Right lung (tissue), 5 donors: ENCODE measurements around the gene IL11RA. TPM values are rescaled to one million over a fixed set of nuclear protein-coding genes. Genes with fewer than 3 reads are reported as not detected.

Experiments used
- DNase-seq, 2 donors: peaks; one replicate each; pipeline ENCODE4 v3.0.0-alpha.2; 2013
- polyA plus RNA-seq, 5 donors: library from polyadenylated mRNA; unstranded; fragments of 120-200 nt; gene quantifications; one replicate each; pipeline versions ENCODE4 v1.2.1 to v1.2.3, GENCODE V29; 2013; ENCODE audit warnings: inconsistent platforms in 1 of 5, low replicate concordance in 1 of 5; ENCODE audit not compliant: insufficient read length in 5 of 5, insufficient read depth in 1 of 5

The IL11RA gene
- polyA plus RNA-seq, 5 donors: 86.7 to 124 (median 108) TPM

DNA sequence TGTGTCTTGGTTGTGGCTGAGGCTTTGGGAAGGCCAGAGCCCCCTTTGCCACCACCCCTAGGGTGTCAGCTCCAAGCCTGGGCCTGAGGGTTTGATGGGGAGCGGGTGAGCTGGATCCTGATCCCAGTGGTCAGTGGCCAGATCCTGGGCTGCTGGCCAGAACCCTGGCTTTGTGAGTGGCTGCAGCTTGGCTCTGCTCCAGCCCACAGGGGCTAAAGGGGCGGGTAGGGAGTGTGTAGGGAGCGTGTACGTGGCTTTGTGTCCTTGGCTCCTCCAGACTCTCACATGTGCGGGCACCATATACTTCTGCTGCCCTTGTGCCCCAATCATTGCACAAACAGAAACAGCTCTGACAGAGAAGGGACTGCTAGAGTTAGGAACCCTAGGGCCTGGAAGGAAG lies 1.2 kb upstream of the IL11RA start:
- DNase-seq: no peak

DNA sequence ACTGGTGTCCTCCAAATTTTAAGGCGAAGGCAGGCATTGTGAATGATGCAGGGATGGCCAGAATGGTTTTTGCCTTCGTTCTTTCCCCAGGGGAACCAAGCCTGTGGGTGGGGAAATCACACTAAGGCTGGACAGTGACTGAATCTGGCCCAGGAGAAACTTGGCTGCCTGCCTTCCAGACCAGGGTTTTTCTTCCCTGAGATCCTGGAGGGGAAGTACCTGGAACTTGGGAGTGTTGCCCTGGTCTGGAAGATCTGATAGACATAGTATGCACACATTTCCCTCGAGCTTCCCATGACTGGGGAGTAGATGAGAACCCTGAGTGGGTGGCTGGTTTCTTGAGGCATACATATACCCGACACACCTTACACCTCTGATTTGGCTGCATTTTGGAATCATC lies 664 bp upstream of the IL11RA start:
- no peak for DNase-seq

DNA sequence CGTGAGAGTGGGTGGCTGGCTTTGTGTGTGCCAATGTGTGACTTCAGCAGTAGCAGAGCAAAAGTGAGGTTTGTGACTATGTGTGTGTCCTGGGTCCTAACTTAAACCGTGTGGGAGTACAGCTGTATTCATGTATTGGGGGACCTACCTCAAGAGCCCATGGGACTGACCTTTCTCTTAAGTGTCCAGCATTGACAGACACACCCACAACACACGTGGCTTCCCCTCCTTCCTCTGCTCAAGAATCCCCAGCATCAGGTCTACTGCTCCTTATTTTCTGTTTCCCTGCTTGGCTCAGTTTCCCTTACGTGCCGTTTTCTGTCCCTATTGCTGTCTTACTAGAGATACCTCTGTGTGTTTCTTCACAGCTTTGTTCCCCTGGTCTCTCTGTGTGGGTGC lies 616 bp downstream of the IL11RA start:
- DNase-seq: no peak

DNA sequence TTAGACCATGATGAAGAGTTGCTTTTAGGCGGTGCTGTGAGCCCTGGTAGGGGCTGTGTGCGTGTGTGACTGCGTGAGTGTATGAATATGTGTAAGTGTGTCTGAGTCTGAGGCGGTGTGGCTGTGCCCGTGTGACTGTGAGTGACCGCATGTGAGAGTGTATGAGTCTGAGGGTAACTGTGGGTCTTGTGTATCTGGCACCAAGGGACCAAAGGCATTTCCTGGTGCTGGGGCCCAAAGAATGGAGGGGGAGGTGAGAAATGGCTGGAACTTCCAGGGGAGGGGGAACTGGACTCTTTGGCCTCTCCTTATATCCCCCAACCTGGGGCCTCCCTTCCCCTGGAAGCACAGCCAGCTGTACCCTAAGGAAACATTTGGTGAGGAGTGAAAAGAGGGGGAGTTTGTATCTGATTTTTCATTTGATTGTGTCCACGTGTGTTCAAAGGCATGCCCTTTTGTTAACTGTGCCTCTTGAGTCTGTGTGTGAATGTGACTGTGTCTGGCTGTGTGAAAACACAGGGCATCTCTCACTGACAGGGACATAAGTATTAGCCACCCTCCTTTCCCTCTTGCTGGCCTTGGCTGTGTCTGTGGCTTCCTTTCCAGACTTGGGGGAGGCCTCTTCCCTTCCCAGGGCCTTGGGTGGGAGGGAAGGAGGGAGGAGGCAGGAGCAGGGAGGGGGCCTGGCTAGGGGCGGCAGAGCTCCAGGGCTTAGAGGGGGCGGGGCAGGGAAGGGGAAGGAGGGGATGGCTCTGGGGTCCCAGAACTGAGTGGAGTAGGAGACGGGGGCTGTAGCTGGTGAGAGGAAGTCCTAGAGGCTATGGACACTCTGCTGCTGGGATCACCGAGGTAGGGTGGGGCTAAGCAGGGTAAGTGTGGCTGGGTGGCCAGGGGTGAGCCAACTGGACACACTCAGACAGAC lies 1.4 kb downstream of the IL11RA start:
- peak; percentile 69 for DNase-seq

GRCh38 chr9:34654323-34655051 lies 2.5 kb downstream of the IL11RA start:
- DNase-seq: peak; percentile 82 to 85

DNA sequence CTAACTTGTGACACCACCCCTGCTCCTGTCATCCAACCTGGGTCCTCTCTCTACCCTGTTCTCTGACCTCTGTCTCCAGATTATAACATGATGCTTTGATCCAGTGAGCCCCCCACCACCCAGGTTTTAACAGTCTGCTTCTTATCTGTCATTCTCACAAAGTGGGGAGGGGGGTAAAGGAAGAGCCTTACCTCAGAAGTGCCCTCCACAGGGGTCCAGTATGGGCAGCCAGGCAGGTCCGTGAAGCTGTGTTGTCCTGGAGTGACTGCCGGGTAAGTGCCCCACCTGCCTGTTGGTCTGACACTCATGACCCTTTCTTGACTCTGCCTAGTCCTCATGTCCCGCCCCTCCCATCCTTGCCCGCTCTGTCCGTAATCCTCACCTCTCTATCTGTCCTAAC lies 3.4 kb downstream of the IL11RA start:
- no peak for DNase-seq

GRCh38 chr9:34656992-34657391 lies 5.0 kb downstream of the IL11RA start:
- DNase-seq: no peak

DNA sequence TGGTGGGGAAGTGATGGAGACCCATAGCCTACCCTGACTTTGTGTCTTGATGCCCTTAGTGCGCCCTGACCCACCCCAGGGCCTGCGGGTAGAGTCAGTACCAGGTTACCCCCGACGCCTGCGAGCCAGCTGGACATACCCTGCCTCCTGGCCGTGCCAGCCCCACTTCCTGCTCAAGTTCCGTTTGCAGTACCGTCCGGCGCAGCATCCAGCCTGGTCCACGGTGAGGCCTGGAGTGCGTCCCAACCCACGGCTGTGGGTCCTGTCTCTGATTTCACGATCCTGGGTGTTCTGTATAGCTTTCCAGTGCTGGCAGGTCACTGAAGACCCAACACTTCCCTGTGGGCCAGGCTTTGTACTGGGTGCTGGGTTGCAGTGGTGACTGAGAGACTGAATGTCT lies 6.5 kb downstream of the IL11RA start:
- DNase-seq: no peak

DNA sequence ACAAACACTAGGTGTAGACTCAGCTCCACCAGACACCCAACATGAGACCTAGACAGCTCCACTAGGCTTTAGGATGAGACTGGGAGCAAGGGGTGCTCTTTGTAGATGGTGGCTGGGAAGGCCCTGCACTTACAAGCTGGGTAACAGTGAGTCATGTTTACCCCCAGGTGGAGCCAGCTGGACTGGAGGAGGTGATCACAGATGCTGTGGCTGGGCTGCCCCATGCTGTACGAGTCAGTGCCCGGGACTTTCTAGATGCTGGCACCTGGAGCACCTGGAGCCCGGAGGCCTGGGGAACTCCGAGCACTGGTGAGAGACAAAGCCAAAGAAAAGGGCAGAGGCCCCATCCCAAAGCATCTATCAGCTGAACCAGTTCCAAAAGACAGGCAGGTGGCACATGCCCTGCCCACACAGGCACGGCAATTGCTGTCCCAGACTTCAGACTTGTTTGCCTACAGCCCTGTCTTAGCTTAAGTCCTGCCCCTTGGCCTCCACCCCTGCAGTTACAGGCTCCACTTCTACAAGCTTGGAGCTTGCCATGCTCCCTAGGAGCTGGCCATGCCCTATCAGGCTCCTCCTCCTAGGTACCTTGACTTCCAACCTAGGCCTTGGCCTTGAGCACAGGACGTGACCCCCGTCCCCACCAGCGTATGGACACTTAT lies 7.7 kb downstream of the IL11RA start:
- DNase-seq: no peak

GRCh38 chr9:34662526-34663302 lies 10.7 kb downstream of the IL11RA start, which contains the start of gene CCL27:
CCL27 (minus strand) TSS chr9:34662657; CDS start chr9:34662633, 24 bp downstream.
- no peak for DNase-seq

GRCh38 chr9:34663303-34663605 lies 11.3 kb downstream of the IL11RA start:
- no peak for DNase-seq

DNA sequence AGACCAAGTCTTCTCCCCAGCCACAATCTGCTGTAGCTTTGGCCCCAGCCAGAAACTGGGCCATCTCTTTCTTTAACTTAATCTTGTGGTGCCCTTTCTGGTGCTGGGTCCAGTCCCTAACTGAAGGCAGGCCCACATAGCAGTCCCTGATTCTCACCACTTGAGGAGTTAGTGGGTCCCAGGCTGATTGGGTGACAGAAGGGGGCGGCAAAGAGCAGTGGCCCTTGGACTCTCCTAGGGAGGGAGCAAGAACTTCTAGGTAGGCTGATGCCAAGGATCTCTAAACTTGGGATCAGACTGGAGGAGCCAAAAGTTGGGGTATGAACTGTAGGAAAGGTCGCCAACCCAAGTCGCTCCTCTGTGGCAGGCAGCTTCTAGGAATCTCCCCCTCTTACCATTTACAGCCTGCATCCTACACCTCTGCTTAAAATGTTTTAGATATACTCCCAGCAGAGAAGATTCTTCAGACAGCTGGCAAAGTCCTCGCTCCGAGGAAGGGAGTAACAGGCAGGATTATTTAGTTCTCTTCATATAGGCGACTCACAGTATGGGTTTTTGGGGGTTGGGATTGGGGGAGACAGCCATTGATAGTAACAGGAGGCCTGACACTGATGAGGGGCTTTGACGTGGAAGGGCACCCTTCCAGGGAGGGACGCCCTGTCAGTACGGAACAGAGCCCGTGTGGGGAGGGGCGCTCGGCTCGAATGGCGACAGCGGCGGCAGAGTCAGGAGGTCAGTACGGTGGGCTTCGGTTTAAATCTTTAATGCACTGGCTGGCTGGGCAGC lies 12.5 kb downstream of the IL11RA start:
- DNase-seq: peak; percentile 44 to 59

DNA sequence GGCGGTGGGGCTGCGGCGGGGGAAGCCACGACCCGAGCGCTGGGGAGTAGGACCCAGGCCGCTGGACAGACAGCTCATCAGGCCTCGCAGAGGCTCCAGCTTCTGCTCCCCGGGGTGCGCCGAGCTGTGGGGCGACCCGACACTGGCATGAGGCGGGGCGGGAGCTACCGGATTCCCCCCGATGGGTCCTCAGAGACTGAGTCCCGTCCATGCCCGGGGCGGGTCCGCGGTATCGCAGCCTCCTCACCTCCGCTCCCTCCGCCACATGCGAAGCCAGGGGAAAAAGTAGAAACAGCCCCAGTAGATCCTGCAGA lies 13.0 kb downstream of the IL11RA start:
- no peak for DNase-seq

DNA sequence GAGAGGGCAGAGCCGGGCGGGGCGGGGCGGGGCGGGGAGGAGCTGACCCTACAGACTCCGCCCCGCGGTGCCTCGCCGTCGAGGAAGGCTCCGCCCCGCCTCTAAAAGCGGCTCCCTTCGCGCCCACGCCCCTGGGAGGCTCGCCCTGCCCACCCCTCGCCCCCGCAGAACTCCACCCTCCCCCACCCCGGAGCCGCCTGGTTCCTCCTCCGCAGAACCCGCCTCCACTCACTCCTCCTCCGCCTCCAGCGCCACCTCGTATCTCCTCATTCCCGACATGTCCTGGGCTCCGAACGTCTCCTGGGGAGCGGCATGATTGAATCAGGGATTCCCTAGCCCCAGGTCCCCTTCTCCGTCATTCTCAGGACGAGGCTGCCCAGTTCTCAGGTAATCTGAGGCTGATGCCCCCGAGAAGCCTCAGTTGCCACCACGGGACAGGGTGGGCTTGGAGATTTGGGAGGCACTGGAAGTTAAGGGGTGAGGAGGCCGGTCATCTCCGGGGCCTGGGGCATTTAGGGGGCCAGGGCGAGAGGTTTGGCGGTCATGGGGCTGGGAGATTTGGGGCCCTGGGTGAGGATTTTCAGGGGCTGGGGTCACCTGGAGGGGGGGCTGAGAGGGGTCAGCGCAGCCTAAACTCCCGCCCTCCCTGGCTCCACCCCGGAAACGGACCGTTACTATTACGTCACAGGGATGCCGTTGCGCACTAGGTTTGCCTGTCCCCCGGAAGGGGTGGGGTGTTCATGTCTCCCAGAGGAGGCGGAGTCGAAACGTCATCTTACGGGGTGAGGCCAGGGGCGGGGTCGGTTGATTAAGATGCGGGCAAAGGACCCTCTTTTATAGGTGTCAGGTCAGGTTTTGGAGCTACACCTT lies 13.6 kb downstream of the IL11RA start:
- peak; percentile 92 to 95 for DNase-seq

DNA sequence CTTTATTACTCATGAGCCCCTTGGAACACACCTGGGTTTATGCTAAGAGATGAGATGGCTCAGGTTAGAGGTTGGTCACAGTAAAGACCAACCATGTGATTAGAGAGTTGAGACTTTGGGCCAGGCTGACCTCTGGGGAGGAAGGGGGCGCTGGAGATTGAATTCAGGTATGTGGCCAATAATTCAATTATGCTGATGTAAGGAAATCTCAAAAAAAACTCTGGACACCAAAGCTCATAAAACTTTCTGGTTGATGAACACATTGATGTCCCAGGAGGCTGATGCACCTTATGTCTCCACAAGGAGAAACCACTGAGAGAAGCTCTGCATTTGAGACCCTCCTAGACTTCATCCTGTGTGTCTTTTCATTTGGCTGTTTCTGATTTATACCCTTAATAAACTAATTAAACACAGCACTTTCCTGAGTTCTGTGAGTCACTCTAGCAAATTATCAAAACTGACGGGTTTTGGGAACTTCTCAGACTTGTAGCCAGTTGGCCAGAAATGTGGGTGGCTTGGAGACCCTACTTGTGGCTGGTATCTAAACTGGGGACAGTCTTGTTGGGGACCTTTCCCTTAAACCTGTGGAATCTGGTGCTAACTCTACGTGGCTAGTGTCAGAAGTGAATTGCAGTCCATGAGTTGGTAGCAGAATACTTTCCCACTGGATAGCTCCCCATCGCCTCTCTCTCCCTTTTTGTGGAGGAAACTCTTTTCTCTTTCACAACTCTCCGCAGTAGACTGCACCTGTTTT lies 18.0 kb downstream of the IL11RA start:
- no peak for DNase-seq

GRCh38 chr9:34671307-34671706 lies 19.3 kb downstream of the IL11RA start:
- no peak for DNase-seq

DNA sequence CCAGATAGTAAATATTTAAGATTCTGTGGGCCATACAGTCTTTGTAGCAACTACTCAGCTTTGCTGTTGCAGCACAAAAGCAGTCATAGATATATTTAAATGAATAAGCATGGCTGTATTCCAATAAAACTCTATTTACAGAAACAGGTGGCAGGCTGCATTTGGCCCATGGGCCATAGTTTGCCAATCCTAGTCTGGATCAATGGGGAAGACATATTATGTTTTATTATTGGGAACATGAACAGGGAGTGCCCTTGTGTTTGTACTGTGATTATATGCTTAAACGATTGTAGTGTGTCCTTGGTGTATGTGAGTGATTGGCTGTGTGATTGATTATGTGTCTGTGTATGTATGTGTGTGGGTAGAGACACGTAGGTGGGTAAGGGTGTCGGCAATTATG lies 22.5 kb downstream of the IL11RA start:
- DNase-seq: no peak

GRCh38 chr9:34675048-34675714 lies 23.2 kb downstream of the IL11RA start:
- DNase-seq: peak; percentile 31 to 33

DNA sequence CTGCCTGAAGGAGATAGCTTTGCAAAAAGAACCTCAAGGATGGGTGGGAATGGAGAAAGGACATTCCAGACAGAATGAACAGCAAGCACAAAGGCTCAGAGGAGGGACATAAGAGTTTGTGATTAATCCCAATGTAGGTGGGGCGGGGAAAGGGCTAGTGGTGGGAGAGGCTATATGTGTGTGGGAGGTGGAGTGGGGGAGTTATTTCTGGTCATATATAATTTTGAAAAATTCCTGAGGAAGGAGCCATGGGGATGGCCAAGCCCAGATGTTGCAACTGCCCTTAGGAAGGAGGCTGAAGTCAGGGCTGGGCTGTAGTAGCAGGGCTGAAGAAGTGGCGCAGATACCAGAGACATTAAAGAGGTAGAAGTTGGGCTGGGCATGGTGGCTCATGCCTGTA lies 23.9 kb downstream of the IL11RA start:
- DNase-seq: no peak
